SK-N-SH (cell line): ENCODE measurements around the gene C1orf50. TPM values are rescaled to one million over a fixed set of nuclear protein-coding genes. Genes with fewer than 3 reads are reported as not detected.

Source experiments
- CTCF ChIA-PET: fragments of 300-600, 350-600 bp; formaldehyde crosslinking; extraction: SDS; loops from one replicate; lab custom pipeline; 2021; lab: Yijun Ruan, JAX
- POLR2A ChIA-PET: fragments of 350-600 bp; sonication (Branson Sonifier 250); formaldehyde crosslinking; extraction: SDS; loops from one replicate; lab custom pipeline; 2020; ENCODE audit warnings: antibody characterized with exemption, inconsistent platforms; lab: Yijun Ruan, JAX
- DNase-seq: peaks from one replicate; pipeline ENCODE4 v3.0.0; 2012
- H2AFZ ChIP-seq: fragments of 200-600 bp; sonication (generic); 2 replicates; pipeline ENCODE4 v1.8.1; 2016; ENCODE audit warnings: antibody characterized with exemption, mild to moderate bottlenecking, low read depth
- H3F3A ChIP-seq: fragments of 200-600 bp; sonication (generic); replicated peaks from 2 replicates; pipeline ENCODE3; 2016; ENCODE audit warnings: antibody characterized with exemption, mild to moderate bottlenecking; ENCODE audit not compliant: insufficient read depth
- H3K27ac ChIP-seq, 2 experiments: fragments of 200-500 bp in 1 of 2; fragments of 200-600 bp in 1 of 2; sonication (Bioruptor generic) in 1 of 2; sonication (generic), shearing (Covaris generic) in 1 of 2; 2 replicates each; pipeline versions ENCODE4 v1.5.1 to v1.6.1; 2014 to 2016; ENCODE audit warnings: low read depth in 2 of 2, inconsistent platforms in 1 of 2, low read length in 1 of 2, mild to moderate bottlenecking in 1 of 2, mixed read lengths in 1 of 2
- H3K27me3 ChIP-seq: fragments of 200-600 bp; sonication (generic), shearing (Covaris generic); 2 replicates; pipeline ENCODE4 v1.6.1; 2016; ENCODE audit warnings: mixed run types; ENCODE audit not compliant: insufficient read depth
- H3K36me3 ChIP-seq, 2 experiments: fragments of 200-500 bp in 1 of 2; fragments of 200-600 bp in 1 of 2; sonication (Bioruptor generic) in 1 of 2; sonication (generic) in 1 of 2; replicated peaks in 1 of 2; 2 replicates each; pipeline versions ENCODE3 to v1.5.1; 2014 to 2016; ENCODE audit warnings: low read length in 1 of 2, mild to moderate bottlenecking in 1 of 2; ENCODE audit not compliant: insufficient read depth in 2 of 2, control insufficient read depth in 1 of 2
- H3K4me1 ChIP-seq, 2 experiments: fragments of 200-500 bp in 1 of 2; fragments of 200-600 bp in 1 of 2; sonication (Bioruptor generic) in 1 of 2; sonication (generic), shearing (Covaris generic) in 1 of 2; 2 replicates each; pipeline versions ENCODE4 v1.5.1 to v1.6.1; 2014 to 2016; ENCODE audit warnings: low read depth in 1 of 2, low read length in 1 of 2, mixed run types in 1 of 2; ENCODE audit not compliant: insufficient read depth in 2 of 2, control insufficient read depth in 1 of 2
- H3K4me2 ChIP-seq: fragments of 200-600 bp; sonication (generic), shearing (Covaris generic); 2 replicates; pipeline ENCODE4 v1.6.1; 2017; ENCODE audit warnings: mixed run types
- H3K4me3 ChIP-seq, 2 experiments: fragments of 200-500 bp in 1 of 2; fragments of 200-600 bp in 1 of 2; sonication (Bioruptor generic) in 1 of 2; sonication (generic), shearing (Covaris generic) in 1 of 2; 2 replicates each; pipeline versions ENCODE4 v1.5.1 to v1.8.1; 2014 to 2016; ENCODE audit warnings: low read depth in 2 of 2, inconsistent platforms in 1 of 2, low read length in 1 of 2, mild to moderate bottlenecking in 1 of 2, mixed read lengths in 1 of 2, moderate library complexity in 1 of 2
- H3K79me2 ChIP-seq: fragments of 200-600 bp; sonication (generic); 2 replicates; pipeline ENCODE4 v1.8.1; 2017; ENCODE audit warnings: mild to moderate bottlenecking; ENCODE audit not compliant: insufficient read depth
- H3K9ac ChIP-seq: fragments of 200-600 bp; sonication (generic); 2 replicates; pipeline ENCODE4 v1.6.1; 2017; ENCODE audit warnings: mixed run types
- H3K9me2 ChIP-seq: fragments of 200-600 bp; sonication (generic); 2 replicates; pipeline ENCODE4 v1.6.1; 2017; ENCODE audit warnings: mixed run types
- H3K9me3 ChIP-seq: fragments of 200-600 bp; sonication (generic); 2 replicates; pipeline ENCODE4 v1.6.1; 2017; ENCODE audit warnings: mixed run types, mild to moderate bottlenecking, moderate library complexity
- H4K20me1 ChIP-seq: fragments of 200-600 bp; sonication (generic); 2 replicates; pipeline ENCODE4 v1.6.1; 2017; ENCODE audit warnings: mild to moderate bottlenecking, mixed run types; ENCODE audit not compliant: insufficient read depth
- CHD2 ChIP-seq: fragments of 150-350 bp; IDR thresholded peaks from 2 replicates; pipeline ENCODE4 v1.6.1; 2018; ENCODE audit warnings: low read length; ENCODE audit not compliant: partially characterized antibody
- ELF1 ChIP-seq: IDR thresholded peaks from 2 replicates; pipeline ENCODE4 v1.4.0; 2012
- EZH2phosphoT487 ChIP-seq: fragments of 200-600 bp; sonication (generic); IDR thresholded peaks from 2 replicates; pipeline ENCODE4 v1.6.1; 2017; ENCODE audit warnings: low read depth, mixed run types, mild to moderate bottlenecking, antibody characterized with exemption, moderate library complexity, borderline replicate concordance
- FOSL2 ChIP-seq: IDR thresholded peaks from 2 replicates; pipeline ENCODE4 v1.4.0; 2012; ENCODE audit warnings: low read depth, mild to moderate bottlenecking, moderate library complexity, borderline replicate concordance
- FOXJ3 ChIP-seq: sonication (generic); formaldehyde crosslinking; IDR thresholded peaks from 2 replicates; pipeline ENCODE4 v1.5.1; 2020; ENCODE audit warnings: mild to moderate bottlenecking, missing genetic modification reagents
- MEF2A ChIP-seq: IDR thresholded peaks from 2 replicates; pipeline ENCODE4 v1.4.0; 2012; ENCODE audit warnings: low read depth, borderline replicate concordance
- MXI1 ChIP-seq: IDR thresholded peaks from 2 replicates; pipeline ENCODE4 v1.6.1; 2012; ENCODE audit warnings: mild to moderate bottlenecking, low read depth, low read length, improper control_type of control experiment
- NFIC ChIP-seq: IDR thresholded peaks from 2 replicates; pipeline ENCODE4 v1.4.0; 2012; ENCODE audit warnings: borderline replicate concordance
- POLR2AphosphoS5 ChIP-seq: IDR thresholded peaks from 2 replicates; pipeline ENCODE4 v1.6.1; 2012; ENCODE audit warnings: low read depth, low read length
- RFX5 ChIP-seq: IDR thresholded peaks from 2 replicates; pipeline ENCODE4 v1.6.1; 2012; ENCODE audit warnings: mild to moderate bottlenecking, improper control_type of control experiment, low read length
- RXRA ChIP-seq: IDR thresholded peaks from 2 replicates; pipeline ENCODE4 v1.4.0; 2012; ENCODE audit warnings: low read depth, mild to moderate bottlenecking, borderline replicate concordance
- SMC3 ChIP-seq: IDR thresholded peaks from 2 replicates; pipeline ENCODE4 v1.6.1; 2012; ENCODE audit warnings: low read depth, low read length, improper control_type of control experiment
- TAF1 ChIP-seq: IDR thresholded peaks from 2 replicates; pipeline ENCODE4 v1.6.1; 2012; ENCODE audit warnings: low read depth, mild to moderate bottlenecking, low read length, moderate library complexity, borderline replicate concordance
- TEAD4 ChIP-seq: IDR thresholded peaks from 2 replicates; pipeline ENCODE4 v1.4.0; 2012; ENCODE audit warnings: mild to moderate bottlenecking, borderline replicate concordance; ENCODE audit not compliant: insufficient read depth
- USF2 ChIP-seq: fragments of 150-350 bp; IDR thresholded peaks from 2 replicates; pipeline ENCODE4 v1.6.1; 2017; ENCODE audit warnings: antibody characterized with exemption, low read length, low read depth, borderline replicate concordance
- YY1 ChIP-seq: IDR thresholded peaks from 2 replicates; pipeline ENCODE4 v1.4.0; 2012; ENCODE audit warnings: low read depth, mild to moderate bottlenecking
- ZBTB33 ChIP-seq: IDR thresholded peaks from 2 replicates; pipeline ENCODE4 v1.4.0; 2012; ENCODE audit warnings: low read depth, borderline replicate concordance
- WGBS: methylation state at CpG from one replicate; pipeline ENCODE4 v1.1.6; 2017; ENCODE audit warnings: low lambda C conversion rate; 5-methylcytosine and 5-hydroxymethylcytosine counted together
- polyA plus RNA-seq, 3 experiments: library from polyadenylated mRNA; depleted of rRNA; stranded (reverse); fragments of >200 nt; gene quantifications; 2 replicates each; pipeline ENCODE4 v1.2.3, GENCODE V29; 2012
- TF ChIP-seq, protein P1 (sequence below): IDR thresholded peaks from 2 replicates; pipeline ENCODE4; 2012
- TF ChIP-seq, protein P2 (sequence below): fragments of 200-600 bp; sonication (generic); IDR thresholded peaks from 2 replicates; pipeline ENCODE4 v1.6.1; 2017; ENCODE audit warnings: antibody characterized with exemption, mild to moderate bottlenecking, moderate library complexity

C1orf50 gene
- polyA plus RNA-seq, 1 of the 3 experiments (the other 2 are of a cell fraction): 2.6 TPM

- Histone ChIP-seq H3K9ac (no peak overlapping the region), H3K4me2 (no peak overlapping the region), H3K9me2 (no peaks in the 10 kb centered on the region), H3K79me2 (no peaks in the 10 kb centered on the region), H3K4me3 (no peak overlapping the region), H3K9me3 (no peaks in the 10 kb centered on the region), H3K36me3 (no peaks in the 10 kb centered on the region), H4K20me1 (no peaks in the 10 kb centered on the region), H3K27me3 (no peaks in the 10 kb centered on the region), H3F3A (no peaks in the 10 kb centered on the region), H3K4me1 (no peaks in the 10 kb centered on the region; a peak in 1 of 4 replicates), H2AFZ (no peak overlapping the region), H3K27ac (no peak overlapping the region)
- 83% methylated on average over 3 of the region's 3 CpGs for WGBS
- DNase-seq: no peak
- ChIA-PET CTCF (interaction anchor here (0.6 to 1.9 kb wide), 2 partner anchors 115 to 277 kb away, joined by 3 to 6 read pairs; no protein-coding TSS in a partner anchor), POLR2A (no interaction called here)
- TF ChIP-seq, protein P1, sequence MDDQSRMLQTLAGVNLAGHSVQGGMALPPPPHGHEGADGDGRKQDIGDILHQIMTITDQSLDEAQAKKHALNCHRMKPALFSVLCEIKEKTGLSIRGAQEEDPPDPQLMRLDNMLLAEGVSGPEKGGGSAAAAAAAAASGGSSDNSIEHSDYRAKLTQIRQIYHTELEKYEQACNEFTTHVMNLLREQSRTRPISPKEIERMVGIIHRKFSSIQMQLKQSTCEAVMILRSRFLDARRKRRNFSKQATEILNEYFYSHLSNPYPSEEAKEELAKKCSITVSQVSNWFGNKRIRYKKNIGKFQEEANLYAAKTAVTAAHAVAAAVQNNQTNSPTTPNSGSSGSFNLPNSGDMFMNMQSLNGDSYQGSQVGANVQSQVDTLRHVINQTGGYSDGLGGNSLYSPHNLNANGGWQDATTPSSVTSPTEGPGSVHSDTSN: no peak
- TF ChIP-seq RFX5 (no peak), CHD2 (no peak), ZBTB33 (no peak), ELF1 (no peak), USF2 (no peak), MXI1 (no peak), YY1 (no peak), TAF1 (no peak), RXRA (no peak), MEF2A (no peak), SMC3 (no peak), FOSL2 (no peak), EZH2phosphoT487 (no peak), TEAD4 (no peak), FOXJ3 (CRISPR knock-in tag) (no peak), NFIC (no peak), POLR2AphosphoS5 (no peak)
- TF ChIP-seq, protein P2, sequence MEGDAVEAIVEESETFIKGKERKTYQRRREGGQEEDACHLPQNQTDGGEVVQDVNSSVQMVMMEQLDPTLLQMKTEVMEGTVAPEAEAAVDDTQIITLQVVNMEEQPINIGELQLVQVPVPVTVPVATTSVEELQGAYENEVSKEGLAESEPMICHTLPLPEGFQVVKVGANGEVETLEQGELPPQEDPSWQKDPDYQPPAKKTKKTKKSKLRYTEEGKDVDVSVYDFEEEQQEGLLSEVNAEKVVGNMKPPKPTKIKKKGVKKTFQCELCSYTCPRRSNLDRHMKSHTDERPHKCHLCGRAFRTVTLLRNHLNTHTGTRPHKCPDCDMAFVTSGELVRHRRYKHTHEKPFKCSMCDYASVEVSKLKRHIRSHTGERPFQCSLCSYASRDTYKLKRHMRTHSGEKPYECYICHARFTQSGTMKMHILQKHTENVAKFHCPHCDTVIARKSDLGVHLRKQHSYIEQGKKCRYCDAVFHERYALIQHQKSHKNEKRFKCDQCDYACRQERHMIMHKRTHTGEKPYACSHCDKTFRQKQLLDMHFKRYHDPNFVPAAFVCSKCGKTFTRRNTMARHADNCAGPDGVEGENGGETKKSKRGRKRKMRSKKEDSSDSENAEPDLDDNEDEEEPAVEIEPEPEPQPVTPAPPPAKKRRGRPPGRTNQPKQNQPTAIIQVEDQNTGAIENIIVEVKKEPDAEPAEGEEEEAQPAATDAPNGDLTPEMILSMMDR: no peak
These were observed 30.4 kb downstream of the C1orf50 start for GRCh38 chr1:42797414-42797813.
